ENCODE measurements around the gene NSG2.

The NSG2 gene

GRCh38 chr5:174149989-174150388, 104.5 kb downstream of the NSG2 start:
- no peak for DNase-seq (ENCODE audit: low read depth in 2 of 2)

GRCh38 chr5:174151599-174152181, 106.2 kb downstream of the NSG2 start:
- no peak for DNase-seq (ENCODE audit: low read depth in 2 of 2)

- no peak for DNase-seq (ENCODE audit: low read depth in 2 of 2)
Observed at GRCh38 chr5:174154559-174154958, 109.1 kb downstream of the NSG2 start.

- DNase-seq (ENCODE audit: low read depth in 2 of 2): no peak
Observed at GRCh38 chr5:174155281-174155680, 109.8 kb downstream of the NSG2 start.

GRCh38 chr5:174155706-174156105, 110.2 kb downstream of the NSG2 start:
- DNase-seq (ENCODE audit: low read depth in 2 of 2): no peak

- DNase-seq (ENCODE audit: low read depth in 2 of 2): no peak
Observed at GRCh38 chr5:174157048-174157447, 111.5 kb downstream of the NSG2 start.
